Activated naive CD8-positive, alpha-beta T cell treated with anti-CD3 and anti-CD28 coated beads, Interleukin-2, amount 10 ng/mL, durations not matched to agents 7 days and 5 days (primary cell): ENCODE data around the gene STARD6. TPM values are rescaled to one million over a fixed set of nuclear protein-coding genes. Genes with fewer than 3 reads are reported as not detected.

Source experiments
- ATAC-seq: fragments of 150-1000 bp; cut with Tn5 transposase; one replicate; pipeline ENCODE4 v1.10.0; 2021; ENCODE audit warnings: low read depth, moderate library complexity
- POLR2A ChIA-PET: fragments of 350-600 bp; sonication (Branson Sonifier 250); formaldehyde crosslinking; loops from one replicate; lab custom pipeline; 2021; ENCODE audit warnings: antibody characterized with exemption; lab: Charles Lee
- DNase-seq: peaks from one replicate; pipeline ENCODE4 v3.0.0; 2021
- H3K27ac Mint-ChIP-seq: one replicate; pipeline ENCODE4 v1.8.0; 2022; ENCODE audit warnings: mild to moderate bottlenecking, mixed read lengths
- H3K27me3 Mint-ChIP-seq: one replicate; pipeline ENCODE4 v1.8.0; 2022; ENCODE audit warnings: mild to moderate bottlenecking, moderate library complexity, mixed read lengths
- H3K36me3 Mint-ChIP-seq: one replicate; pipeline ENCODE4 v1.8.0; 2021; ENCODE audit warnings: mild to moderate bottlenecking, mixed read lengths
- H3K4me1 Mint-ChIP-seq: one replicate; pipeline ENCODE4 v1.8.0; 2021; ENCODE audit warnings: mixed read lengths
- H3K4me3 Mint-ChIP-seq: one replicate; pipeline ENCODE4 v1.8.0; 2022; ENCODE audit warnings: mild to moderate bottlenecking, moderate library complexity, mixed read lengths
- H3K9me3 Mint-ChIP-seq: one replicate; pipeline ENCODE4 v1.8.0; 2021; ENCODE audit warnings: mixed read lengths
- total RNA-seq, 2 experiments: library from RNA; stranded (reverse); gene quantifications; one replicate each; pipeline ENCODE4 v1.2.3, GENCODE V29; 2021

Gene STARD6
- total RNA-seq, 2 experiments from 2014 or later: not detected

DNA sequence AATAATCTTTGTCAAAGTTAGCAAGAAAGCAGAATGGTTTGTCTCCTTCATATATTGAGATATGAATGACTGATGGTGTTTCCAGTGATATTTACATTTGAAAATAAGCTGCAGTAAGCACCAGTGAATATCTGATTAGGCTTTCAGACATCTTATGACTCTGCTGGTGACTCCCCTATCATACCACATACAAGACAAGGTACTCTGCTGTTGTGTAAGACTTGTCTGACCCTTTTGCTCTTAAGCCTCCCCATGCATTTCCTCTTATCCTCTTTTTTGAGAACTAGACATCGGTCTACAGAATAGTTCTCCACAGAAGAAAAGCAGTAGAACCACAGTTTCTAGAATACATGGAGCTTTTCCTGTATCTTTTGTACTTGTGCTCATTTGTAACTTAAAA is 79.0 kb downstream of the STARD6 start:
- Mint-ChIP-seq H3K36me3 (peaks cover 22% of the 10 kb centered on the region), H3K27ac (no peak overlapping the region), H3K27me3 (no peaks in the 10 kb centered on the region), H3K9me3 (no peaks in the 10 kb centered on the region), H3K4me1 (peaks cover 4% of the 10 kb centered on the region), H3K4me3 (no peak overlapping the region)
- POLR2A ChIA-PET: no interaction called here
- no peak for DNase-seq
- no peak for ATAC-seq

GRCh38 chr18:54277899-54278298 is 79.8 kb downstream of the STARD6 start:
- POLR2A ChIA-PET: no interaction called here
- Mint-ChIP-seq H3K9me3 (no peaks in the 10 kb centered on the region), H3K4me3 (no peak overlapping the region), H3K27me3 (no peaks in the 10 kb centered on the region), H3K4me1 (peaks cover 4% of the 10 kb centered on the region), H3K27ac (no peak overlapping the region), H3K36me3 (peaks cover 21% of the 10 kb centered on the region)
- DNase-seq (no peak), ATAC-seq (no peak)

Other genes starting within 250 kb of the STARD6 start
- gene MBD2, start 133.2 kb downstream of the STARD6 start, total RNA-seq: 100 to 1,000 TPM in 1 of 2 experiments, 10 to 100 TPM in 1; 96.3 to 104 TPM
- gene POLI, start 88.3 kb downstream of the STARD6 start, total RNA-seq: 10 to 100 TPM; 21.9 to 24.3 TPM
- 1 to 10 TPM; 8.0 to 8.5 TPM for gene C18orf54, start within 50 bp of the STARD6 start, total RNA-seq
- gene DYNAP, start 233.4 kb upstream of the STARD6 start, total RNA-seq: not detected